ENCODE data around the gene MKRN1.

MKRN1 gene

GRCh38 chr7:140453273-140453672 lies 26.0 kb downstream of the MKRN1 start:
- no peak for DNase-seq
- no peak overlapping the region for H3K18ac ChIP-seq (ENCODE audit: low read length)

GRCh38 chr7:140451716-140452115 lies 27.6 kb downstream of the MKRN1 start:
- H3K79me2 ChIP-seq (ENCODE audit: control insufficient read depth, insufficient read depth, low read length, poor library complexity): no peaks in the 10 kb centered on the region
- no peak overlapping the region for H4K91ac ChIP-seq (ENCODE audit: low read depth, low read length)
- H3K23ac ChIP-seq (ENCODE audit: low read length): no peak overlapping the region
- peaks cover 0 to 2% of the 10 kb centered on the region in 2 experiments for H3K4me1 ChIP-seq (ENCODE audit: control insufficient read depth in 1 of 2, insufficient read depth in 2 of 2, low read length in 2 of 2)
- H2AK5ac ChIP-seq (ENCODE audit: low read length): no peak overlapping the region
- no peaks in the 10 kb centered on the region for H3K27me3 ChIP-seq (ENCODE audit: insufficient read depth, low read length)
- H3K4me2 ChIP-seq (ENCODE audit: low read length): no peak overlapping the region
- H3K9ac ChIP-seq (ENCODE audit: low read length): no peak overlapping the region
- H3K4ac ChIP-seq (ENCODE audit: low read depth, low read length): no peak overlapping the region
- no peak overlapping the region for H2BK12ac ChIP-seq (ENCODE audit: low read length)
- H3K14ac ChIP-seq (ENCODE audit: low read length): no peak overlapping the region
- no peak overlapping the region for H3K27ac ChIP-seq (ENCODE audit: low read depth, low read length)
- H4K12ac ChIP-seq (ENCODE audit: low read depth, low read length): no peak overlapping the region
- WGBS (ENCODE audit: extremely low coverage, insufficient coverage, insufficient read length): no CpG with 5 or more reads among the region's 1 CpG
- no peak overlapping the region for H2AFZ ChIP-seq (ENCODE audit: insufficient read depth, low read length, poor library complexity)
- H2BK120ac ChIP-seq (ENCODE audit: insufficient read depth, low read length, poor library complexity): no peak overlapping the region
- no peaks in the 10 kb centered on the region for H3K79me1 ChIP-seq (ENCODE audit: low read length)
- DNase-seq: no peak
- no peak overlapping the region for H4K8ac ChIP-seq (ENCODE audit: low read depth, low read length)
- no peak overlapping the region for H2BK5ac ChIP-seq (ENCODE audit: low read depth, low read length, poor library complexity)
- peaks cover 11 to 23% of the 10 kb centered on the region in 2 experiments for H3K36me3 ChIP-seq (ENCODE audit: control insufficient read depth in 1 of 2, insufficient read depth in 2 of 2, low read length in 2 of 2)
- H3K9me3 ChIP-seq (ENCODE audit: insufficient read depth, low read depth, low read length): no peaks in the 10 kb centered on the region
- H3K18ac ChIP-seq (ENCODE audit: low read length): no peak overlapping the region
- H3K4me3 ChIP-seq (ENCODE audit: low read depth, low read length): no peak overlapping the region

More at GRCh38 chr7:140453273-140453672, 26.0 kb downstream of the MKRN1 start:
- Histone ChIP-seq H4K12ac (ENCODE audit: low read depth, low read length) (no peak overlapping the region), H3K79me2 (ENCODE audit: control insufficient read depth, insufficient read depth, low read length, poor library complexity) (no peaks in the 10 kb centered on the region), H2BK120ac (ENCODE audit: insufficient read depth, low read length, poor library complexity) (no peak overlapping the region), H3K27ac (ENCODE audit: low read depth, low read length) (no peak overlapping the region), H3K23ac (ENCODE audit: low read length) (no peak overlapping the region), H3K9ac (ENCODE audit: low read length) (no peak overlapping the region), H4K91ac (ENCODE audit: low read depth, low read length) (no peak overlapping the region), H3K36me3 (ENCODE audit: control insufficient read depth in 1 of 2, insufficient read depth in 2 of 2, low read length in 2 of 2) (peaks cover 13 to 23% of the 10 kb centered on the region in 2 experiments), H3K79me1 (ENCODE audit: low read length) (no peaks in the 10 kb centered on the region), H3K4ac (ENCODE audit: low read depth, low read length) (no peak overlapping the region), H2BK5ac (ENCODE audit: low read depth, low read length, poor library complexity) (no peak overlapping the region), H3K14ac (ENCODE audit: low read length) (no peak overlapping the region), H3K4me3 (ENCODE audit: low read depth, low read length) (no peak overlapping the region), H2AFZ (ENCODE audit: insufficient read depth, low read length, poor library complexity) (no peak overlapping the region), H3K4me2 (ENCODE audit: low read length) (no peak overlapping the region), H2BK12ac (ENCODE audit: low read length) (no peak overlapping the region), H3K4me1 (ENCODE audit: control insufficient read depth in 1 of 2, insufficient read depth in 2 of 2, low read length in 2 of 2) (peaks cover 0 to 2% of the 10 kb centered on the region in 2 experiments), H3K9me3 (ENCODE audit: insufficient read depth, low read depth, low read length) (no peaks in the 10 kb centered on the region), H2AK5ac (ENCODE audit: low read length) (no peak overlapping the region), H4K8ac (ENCODE audit: low read depth, low read length) (no peak overlapping the region), H3K27me3 (ENCODE audit: insufficient read depth, low read length) (no peaks in the 10 kb centered on the region)
- WGBS (ENCODE audit: extremely low coverage, insufficient coverage, insufficient read length): no CpG with 5 or more reads among the region's 4 CpGs

GRCh38 chr7:140448781-140449480 lies 30.4 kb downstream of the MKRN1 start:
- H3K27ac ChIP-seq (ENCODE audit: low read depth, low read length): no peak overlapping the region
- no peak overlapping the region for H4K8ac ChIP-seq (ENCODE audit: low read depth, low read length)
- H3K4me2 ChIP-seq (ENCODE audit: low read length): no peak overlapping the region
- no peak overlapping the region for H4K91ac ChIP-seq (ENCODE audit: low read depth, low read length)
- H3K79me2 ChIP-seq (ENCODE audit: control insufficient read depth, insufficient read depth, low read length, poor library complexity): no peaks in the 10 kb centered on the region
- H3K36me3 ChIP-seq (ENCODE audit: control insufficient read depth in 1 of 2, insufficient read depth in 2 of 2, low read length in 2 of 2): peaks cover 0 to under 1% of the 10 kb centered on the region in 2 experiments
- H2AK5ac ChIP-seq (ENCODE audit: low read length): no peak overlapping the region
- H2BK12ac ChIP-seq (ENCODE audit: low read length): no peak overlapping the region
- H3K18ac ChIP-seq (ENCODE audit: low read length): no peak overlapping the region
- H3K27me3 ChIP-seq (ENCODE audit: insufficient read depth, low read length): no peaks in the 10 kb centered on the region
- no peaks in the 10 kb centered on the region for H3K79me1 ChIP-seq (ENCODE audit: low read length)
- H3K4me1 ChIP-seq (ENCODE audit: control insufficient read depth in 1 of 2, insufficient read depth in 2 of 2, low read length in 2 of 2): peaks cover 0 to 2% of the 10 kb centered on the region in 2 experiments
- H3K9me3 ChIP-seq (ENCODE audit: insufficient read depth, low read depth, low read length): no peaks in the 10 kb centered on the region
- H2BK120ac ChIP-seq (ENCODE audit: insufficient read depth, low read length, poor library complexity): no peak overlapping the region
- H3K4me3 ChIP-seq (ENCODE audit: low read depth, low read length): no peak overlapping the region
- H3K4ac ChIP-seq (ENCODE audit: low read depth, low read length): no peak overlapping the region
- DNase-seq: no peak
- no peak overlapping the region for H2BK5ac ChIP-seq (ENCODE audit: low read depth, low read length, poor library complexity)
- H3K23ac ChIP-seq (ENCODE audit: low read length): no peak overlapping the region
- no peak overlapping the region for H3K14ac ChIP-seq (ENCODE audit: low read length)
- H3K9ac ChIP-seq (ENCODE audit: low read length): no peak overlapping the region
- no CpG with 5 or more reads among the region's 4 CpGs for WGBS (ENCODE audit: extremely low coverage, insufficient coverage, insufficient read length)
- no peak overlapping the region for H2AFZ ChIP-seq (ENCODE audit: insufficient read depth, low read length, poor library complexity)
- no peak overlapping the region for H4K12ac ChIP-seq (ENCODE audit: low read depth, low read length)

DNA sequence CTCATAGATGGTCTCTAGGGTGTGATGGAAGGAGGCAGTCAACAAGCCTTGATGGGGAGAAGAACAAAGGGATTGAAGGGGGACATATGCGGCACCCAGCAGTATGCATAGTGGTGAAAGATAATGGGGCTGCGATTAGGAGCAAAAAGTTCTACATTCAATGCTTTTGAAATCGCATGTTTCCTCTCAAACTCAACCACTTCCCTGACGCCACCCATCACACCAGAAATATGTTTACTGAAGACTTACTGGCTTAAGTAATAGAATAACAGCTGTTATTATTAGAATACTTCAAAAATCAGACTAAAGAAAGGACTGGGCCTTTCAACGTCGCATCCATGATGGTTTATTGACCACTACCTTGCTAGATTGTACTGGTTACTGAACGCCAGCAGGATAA lies 31.5 kb downstream of the MKRN1 start:
- H3K14ac ChIP-seq (ENCODE audit: low read length): no peak overlapping the region
- H3K27me3 ChIP-seq (ENCODE audit: insufficient read depth, low read length): no peaks in the 10 kb centered on the region
- no peak overlapping the region for H3K4ac ChIP-seq (ENCODE audit: low read depth, low read length)
- no peak overlapping the region for H4K8ac ChIP-seq (ENCODE audit: low read depth, low read length)
- H3K79me2 ChIP-seq (ENCODE audit: control insufficient read depth, insufficient read depth, low read length, poor library complexity): no peaks in the 10 kb centered on the region
- H3K4me3 ChIP-seq (ENCODE audit: low read depth, low read length): no peak overlapping the region
- H2BK5ac ChIP-seq (ENCODE audit: low read depth, low read length, poor library complexity): no peak overlapping the region
- WGBS (ENCODE audit: extremely low coverage, insufficient coverage, insufficient read length): no CpG with 5 or more reads among the region's 7 CpGs
- no peak overlapping the region for H3K27ac ChIP-seq (ENCODE audit: low read depth, low read length)
- no peaks in the 10 kb centered on the region for H3K36me3 ChIP-seq (ENCODE audit: control insufficient read depth in 1 of 2, insufficient read depth in 2 of 2, low read length in 2 of 2)
- no peak overlapping the region for H3K18ac ChIP-seq (ENCODE audit: low read length)
- H3K4me1 ChIP-seq (ENCODE audit: control insufficient read depth in 1 of 2, insufficient read depth in 2 of 2, low read length in 2 of 2): peaks cover 0 to 2% of the 10 kb centered on the region in 2 experiments
- no peak overlapping the region for H3K9ac ChIP-seq (ENCODE audit: low read length)
- no peaks in the 10 kb centered on the region for H3K79me1 ChIP-seq (ENCODE audit: low read length)
- H2AK5ac ChIP-seq (ENCODE audit: low read length): no peak overlapping the region
- H2BK120ac ChIP-seq (ENCODE audit: insufficient read depth, low read length, poor library complexity): no peak overlapping the region
- no peak overlapping the region for H4K91ac ChIP-seq (ENCODE audit: low read depth, low read length)
- no peak for DNase-seq
- no peak overlapping the region for H3K23ac ChIP-seq (ENCODE audit: low read length)
- H4K12ac ChIP-seq (ENCODE audit: low read depth, low read length): no peak overlapping the region
- no peak overlapping the region for H2BK12ac ChIP-seq (ENCODE audit: low read length)
- no peak overlapping the region for H3K4me2 ChIP-seq (ENCODE audit: low read length)
- H3K9me3 ChIP-seq (ENCODE audit: insufficient read depth, low read depth, low read length): no peaks in the 10 kb centered on the region
- no peak overlapping the region for H2AFZ ChIP-seq (ENCODE audit: insufficient read depth, low read length, poor library complexity)
